DMS 273 (cell line): ENCODE measurements around the gene EPN2.

ENCODE experiments used
- DNase-seq: peaks from one replicate; lab custom pipeline; 2025; ENCODE audit not compliant: unreplicated experiment; lab: John Stamatoyannopoulos, UW

EPN2 gene

GRCh38 chr17:19291646-19292376 is 54.6 kb downstream of the EPN2 start:
- no peak for DNase-seq

- no peak for DNase-seq
These were observed 55.2 kb downstream of the EPN2 start for GRCh38 chr17:19292377-19292711.

GRCh38 chr17:19294443-19294842 is 57.3 kb downstream of the EPN2 start:
- DNase-seq, result no peak

GRCh38 chr17:19295473-19296135 is 58.4 kb downstream of the EPN2 start:
- DNase-seq, result peak; percentile 21

- DNase-seq, result no peak
These were observed 59.9 kb downstream of the EPN2 start for GRCh38 chr17:19296786-19297778.

- no peak for DNase-seq
These were observed 61.5 kb downstream of the EPN2 start for GRCh38 chr17:19298569-19299213.

- DNase-seq, result no peak
These were observed 62.1 kb downstream of the EPN2 start for GRCh38 chr17:19299214-19299747.

GRCh38 chr17:19299866-19300265 is 62.7 kb downstream of the EPN2 start:
- DNase-seq, result no peak

- no peak for DNase-seq
These were observed 64.2 kb downstream of the EPN2 start for GRCh38 chr17:19301274-19301951.

- DNase-seq, result no peak
These were observed 64.8 kb downstream of the EPN2 start for GRCh38 chr17:19301973-19302372.

GRCh38 chr17:19302791-19303331 is 65.7 kb downstream of the EPN2 start:
- DNase-seq, result no peak

- DNase-seq, result no peak
These were observed 66.2 kb downstream of the EPN2 start for GRCh38 chr17:19303367-19303776.

GRCh38 chr17:19304209-19304608 is 67.0 kb downstream of the EPN2 start:
- DNase-seq, result no peak

- no peak for DNase-seq
These were observed 67.6 kb downstream of the EPN2 start for GRCh38 chr17:19304751-19305150.

- DNase-seq, result no peak
These were observed 68.1 kb downstream of the EPN2 start for GRCh38 chr17:19305256-19305655.

- DNase-seq, result no peak
These were observed 68.6 kb downstream of the EPN2 start for GRCh38 chr17:19305761-19306159.

GRCh38 chr17:19306160-19307111 is 69.3 kb downstream of the EPN2 start:
- DNase-seq, result no peak

- DNase-seq, result no peak
These were observed 70.4 kb downstream of the EPN2 start for GRCh38 chr17:19307521-19307920.

GRCh38 chr17:19308398-19308797 is 71.2 kb downstream of the EPN2 start:
- DNase-seq, result no peak
